H1 (cell line): ENCODE measurements around the gene PDSS1. TPM values are rescaled to one million over a fixed set of nuclear protein-coding genes. Genes with fewer than 3 reads are reported as not detected.

Experiments
- CBX5 ChIP-seq: fragments of 300-800, 300-1000 bp; sonication (generic); IDR thresholded peaks from 2 replicates; pipeline ENCODE4 v1.7.1; 2016; ENCODE audit warnings: antibody characterized with exemption, low read length, low read depth
- CTBP2 ChIP-seq: IDR thresholded peaks from 2 replicates; pipeline ENCODE4 v1.7.0; 2011; ENCODE audit warnings: borderline replicate concordance, mild to moderate bottlenecking, moderate library complexity, mixed read lengths, low read length; ENCODE audit not compliant: insufficient read depth, insufficient read length
- GTF2F1 ChIP-seq: IDR thresholded peaks from 2 replicates; pipeline ENCODE4 v1.6.1; 2012; ENCODE audit warnings: low read depth, low read length, improper control_type of control experiment, borderline replicate concordance
- RAD21 ChIP-seq, 2 experiments: IDR thresholded peaks in 1 of 2; conservative IDR thresholded peaks in 1 of 2; 2 replicates each; pipeline ENCODE4 v1.6.1; 2011; ENCODE audit warnings: low read depth in 2 of 2, low read length in 2 of 2, improper control_type of control experiment in 1 of 2, inconsistent platforms in 1 of 2, mild to moderate bottlenecking in 1 of 2, moderate library complexity in 1 of 2
- RNF2 ChIP-seq: fragments of 200-900, 300-1000 bp; sonication (generic); IDR thresholded peaks from 2 replicates; pipeline ENCODE4 v1.7.1; 2016; ENCODE audit warnings: borderline replicate concordance, low read depth, mild to moderate bottlenecking, antibody characterized with exemption, low read length; ENCODE audit not compliant: poor library complexity, severe bottlenecking; ENCODE audit errors: missing control alignments
- polyA plus RNA-seq, 7 experiments: library from polyadenylated mRNA; depleted of rRNA in 3 of 7; stranded (reverse) in 5 of 7; unstranded in 2 of 7; fragments of >200 nt in 5 of 7; fragments of 200-250 nt in 2 of 7; gene quantifications; 1 replicate in 5 of 7; 2 replicates in 1 of 7; 4 replicates in 1 of 7; pipeline versions ENCODE4 v1.2.1 to v1.2.3, GENCODE V29; 2011 to 2013; ENCODE audit warnings: missing spikeins in 2 of 7, mixed read lengths in 2 of 7
- total RNA-seq: library from RNA; stranded (reverse); fragmentation: NEBNext Ultra II Directional; extraction: Animal tissue kit (Norgen Biotek cat#: 25700); gene quantifications from 2 replicates; pipeline ENCODE4 v1.2.1, GENCODE V29; 2021
- TF ChIP-seq, protein P1 (sequence below): IDR thresholded peaks from 2 replicates; pipeline ENCODE4 v1.6.1; 2011; ENCODE audit warnings: low read length, improper control_type of control experiment

Gene PDSS1
- total and polyA plus RNA-seq, 2 of the 8 experiments (the other 6 are each of a cell fraction or from before 2014, with no cell fraction given): 21.3 to 26.0 TPM

- no peak for TF ChIP-seq RAD21 (IDR thresholded peaks at IDR 0.05 in 1 of 2, conservative IDR thresholded peaks at IDR 0.05 in 1 of 2; ENCODE audit: low read depth in 2 of 2, low read length in 2 of 2)
- TF ChIP-seq, protein P1, sequence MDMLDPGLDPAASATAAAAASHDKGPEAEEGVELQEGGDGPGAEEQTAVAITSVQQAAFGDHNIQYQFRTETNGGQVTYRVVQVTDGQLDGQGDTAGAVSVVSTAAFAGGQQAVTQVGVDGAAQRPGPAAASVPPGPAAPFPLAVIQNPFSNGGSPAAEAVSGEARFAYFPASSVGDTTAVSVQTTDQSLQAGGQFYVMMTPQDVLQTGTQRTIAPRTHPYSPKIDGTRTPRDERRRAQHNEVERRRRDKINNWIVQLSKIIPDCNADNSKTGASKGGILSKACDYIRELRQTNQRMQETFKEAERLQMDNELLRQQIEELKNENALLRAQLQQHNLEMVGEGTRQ: no peak
- TF ChIP-seq GTF2F1: no peak
- no peak for TF ChIP-seq RNF2
- TF ChIP-seq CBX5: no peak
- no peak for TF ChIP-seq CTBP2
- TF ChIP-seq, all 59 proteins: peak for 0
Observed at GRCh38 chr10:26675873-26676257, 21.6 kb upstream of the PDSS1 start (continued).
